ENCODE results near the gene MAP1B.

GRCh38 chr5:72256536-72256935 lies 149.3 kb downstream of the MAP1B start:
- TF ChIP-seq POLR2A (IDR thresholded peaks at IDR 0.05; ENCODE audit: borderline replicate concordance, extremely low read depth, insufficient read depth, insufficient read length) (no peak), YY1 (IDR thresholded peaks at IDR 0.05; ENCODE audit: extremely low read depth, insufficient replicate concordance, low read depth, low read length) (no peak), EZH2phosphoT487 (IDR thresholded peaks at IDR 0.05; ENCODE audit: borderline replicate concordance) (no peak), CTCF (IDR thresholded peaks at IDR 0.05 in 2 of 3, conservative IDR thresholded peaks at IDR 0.05 in 1 of 3; ENCODE audit: borderline replicate concordance in 1 of 3, insufficient read depth in 1 of 3, low read depth in 2 of 3, low read length in 2 of 3) (no peak), MAX (IDR thresholded peaks at IDR 0.05) (no peak), TCF7L2 (IDR thresholded peaks at IDR 0.05; ENCODE audit: borderline replicate concordance, extremely low read depth, insufficient read depth, insufficient read length) (no peak), EZH2 (IDR thresholded peaks at IDR 0.05) (no peak), ZBTB33 (IDR thresholded peaks at IDR 0.05; ENCODE audit: extremely low read depth, insufficient replicate concordance, low read length) (no peak), REST (IDR thresholded peaks at IDR 0.05; ENCODE audit: low read depth) (no peak), ELF1 (IDR thresholded peaks at IDR 0.05; ENCODE audit: borderline replicate concordance, low read depth) (no peak), ZNF274 (IDR thresholded peaks at IDR 0.05; ENCODE audit: low read depth, low read length) (no peak), POLR2AphosphoS5 (IDR thresholded peaks at IDR 0.05; ENCODE audit: low read depth, low read length) (no peak)
